Right renal pelvis (tissue), 4 donors: Measurements from ENCODE around the gene COL6A6. TPM values are rescaled to one million over a fixed set of nuclear protein-coding genes. Genes with fewer than 3 reads are reported as not detected.

Source experiments
- DNase-seq, 4 donors: peaks; one replicate each; pipeline ENCODE4 v3.0.0-alpha.2; 2013; ENCODE audit warnings: low read depth in 4 of 4, low spot score in 3 of 4, missing footprints in 1 of 4
- polyA plus RNA-seq, 4 donors: library from polyadenylated mRNA; unstranded; fragments of 120-200 nt; gene quantifications; one replicate each; pipeline ENCODE4 v1.2.1, GENCODE V29; 2013; ENCODE audit not compliant: insufficient read length in 4 of 4

COL6A6 gene, protein sequence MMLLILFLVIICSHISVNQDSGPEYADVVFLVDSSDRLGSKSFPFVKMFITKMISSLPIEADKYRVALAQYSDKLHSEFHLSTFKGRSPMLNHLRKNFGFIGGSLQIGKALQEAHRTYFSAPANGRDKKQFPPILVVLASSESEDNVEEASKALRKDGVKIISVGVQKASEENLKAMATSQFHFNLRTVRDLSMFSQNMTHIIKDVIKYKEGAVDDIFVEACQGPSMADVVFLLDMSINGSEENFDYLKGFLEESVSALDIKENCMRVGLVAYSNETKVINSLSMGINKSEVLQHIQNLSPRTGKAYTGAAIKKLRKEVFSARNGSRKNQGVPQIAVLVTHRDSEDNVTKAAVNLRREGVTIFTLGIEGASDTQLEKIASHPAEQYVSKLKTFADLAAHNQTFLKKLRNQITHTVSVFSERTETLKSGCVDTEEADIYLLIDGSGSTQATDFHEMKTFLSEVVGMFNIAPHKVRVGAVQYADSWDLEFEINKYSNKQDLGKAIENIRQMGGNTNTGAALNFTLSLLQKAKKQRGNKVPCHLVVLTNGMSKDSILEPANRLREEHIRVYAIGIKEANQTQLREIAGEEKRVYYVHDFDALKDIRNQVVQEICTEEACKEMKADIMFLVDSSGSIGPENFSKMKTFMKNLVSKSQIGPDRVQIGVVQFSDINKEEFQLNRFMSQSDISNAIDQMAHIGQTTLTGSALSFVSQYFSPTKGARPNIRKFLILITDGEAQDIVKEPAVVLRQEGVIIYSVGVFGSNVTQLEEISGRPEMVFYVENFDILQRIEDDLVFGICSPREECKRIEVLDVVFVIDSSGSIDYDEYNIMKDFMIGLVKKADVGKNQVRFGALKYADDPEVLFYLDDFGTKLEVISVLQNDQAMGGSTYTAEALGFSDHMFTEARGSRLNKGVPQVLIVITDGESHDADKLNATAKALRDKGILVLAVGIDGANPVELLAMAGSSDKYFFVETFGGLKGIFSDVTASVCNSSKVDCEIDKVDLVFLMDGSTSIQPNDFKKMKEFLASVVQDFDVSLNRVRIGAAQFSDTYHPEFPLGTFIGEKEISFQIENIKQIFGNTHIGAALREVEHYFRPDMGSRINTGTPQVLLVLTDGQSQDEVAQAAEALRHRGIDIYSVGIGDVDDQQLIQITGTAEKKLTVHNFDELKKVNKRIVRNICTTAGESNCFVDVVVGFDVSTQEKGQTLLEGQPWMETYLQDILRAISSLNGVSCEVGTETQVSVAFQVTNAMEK (N-terminal part only)
- 1 to 10 TPM; 1.8 to 3.7 (median 2.1) TPM for polyA plus RNA-seq

- peak in 1 of 4 donors; percentile 16 for DNase-seq
These were observed at the start of gene COL6A6 for GRCh38 chr3:130516645-130517512. Gene COL6A6 (plus strand): TSS chr3:130517177. CDS start chr3:130560365, 43,188 bp downstream.

DNA sequence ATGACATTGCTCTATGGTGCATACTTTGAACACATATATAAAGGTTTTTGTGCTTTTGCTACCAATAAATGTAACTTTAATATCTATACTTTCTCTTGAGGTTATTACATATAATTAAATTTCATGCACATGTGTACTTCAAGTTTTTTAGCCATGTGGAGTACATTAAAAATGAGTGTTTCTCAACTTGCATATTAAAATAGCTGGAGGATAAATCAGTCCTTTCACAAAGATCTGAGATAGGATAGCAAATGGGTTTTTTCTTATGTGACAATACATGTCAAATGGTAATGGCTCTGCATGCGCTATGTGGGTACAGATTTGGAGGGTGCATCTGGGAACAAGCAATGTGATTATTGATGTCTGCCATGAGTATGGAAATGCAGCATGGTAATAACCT is 48.7 kb upstream of the COL6A6 start:
- DNase-seq: no peak

DNA sequence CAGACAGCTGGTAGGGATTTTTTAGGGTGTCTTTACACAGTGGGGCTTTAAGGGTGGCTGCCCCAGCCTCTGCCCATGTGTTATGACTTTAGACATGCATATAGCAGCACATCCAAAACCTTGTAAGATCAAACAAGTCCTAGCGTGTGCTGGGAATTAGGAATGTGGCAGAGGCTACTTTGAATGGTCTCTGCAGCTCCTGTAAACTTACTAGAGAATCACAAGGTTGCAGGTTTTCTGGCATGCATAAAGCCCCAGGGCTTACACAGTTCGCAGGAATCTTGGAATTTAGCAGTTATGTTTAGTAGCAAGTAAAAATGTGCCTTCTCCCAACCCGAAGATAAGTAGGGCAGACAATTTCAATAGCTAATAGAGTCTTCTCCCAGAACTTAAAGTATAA is 46.9 kb upstream of the COL6A6 start:
- no peak for DNase-seq

DNA sequence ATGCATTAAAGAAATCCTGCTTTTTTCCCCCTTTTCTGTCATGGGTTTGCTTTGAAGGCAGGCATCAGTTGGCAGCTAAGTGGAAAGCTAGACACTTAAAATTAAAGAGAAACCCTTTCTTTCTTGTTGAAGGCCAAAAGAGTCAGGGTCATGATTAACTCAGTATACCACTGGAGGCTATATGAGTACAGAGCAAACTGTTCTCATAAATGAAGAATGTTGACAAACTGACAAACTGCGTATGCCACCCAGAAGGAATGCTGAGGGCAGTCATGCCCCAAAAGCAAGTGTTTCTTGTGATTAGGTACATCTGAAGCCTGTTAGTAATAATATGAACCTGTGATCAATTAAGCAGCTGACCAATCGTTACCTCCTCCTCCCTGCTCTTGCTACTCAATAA is 43.6 kb upstream of the COL6A6 start:
- DNase-seq: no peak

- DNase-seq: peak; percentile 18 to 46 (median 35)
These were observed 36.2 kb upstream of the COL6A6 start for GRCh38 chr3:130480736-130481135.

DNA sequence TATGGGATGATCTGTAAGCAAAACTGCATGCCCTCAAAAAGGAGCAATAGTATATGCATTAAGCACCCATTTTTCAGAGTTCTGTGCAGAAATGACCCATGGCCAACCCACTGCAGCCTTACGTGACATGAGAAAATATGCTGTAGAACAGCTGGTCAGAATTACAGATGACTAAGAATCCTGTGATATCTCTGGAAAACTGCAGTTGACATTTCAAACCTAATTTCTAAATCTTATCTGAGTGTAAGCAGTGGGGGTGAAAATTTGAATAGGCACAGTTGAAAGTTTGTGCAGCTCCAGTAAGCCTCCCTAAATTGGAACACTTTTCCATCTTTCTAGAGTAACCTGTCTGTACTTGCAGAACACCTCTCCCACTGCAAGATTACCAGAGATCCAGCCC is 28.7 kb upstream of the COL6A6 start:
- no peak for DNase-seq

GRCh38 chr3:130488769-130489450 is 28.1 kb upstream of the COL6A6 start:
- no peak for DNase-seq

GRCh38 chr3:130490241-130490640 is 26.7 kb upstream of the COL6A6 start:
- no peak for DNase-seq

DNA sequence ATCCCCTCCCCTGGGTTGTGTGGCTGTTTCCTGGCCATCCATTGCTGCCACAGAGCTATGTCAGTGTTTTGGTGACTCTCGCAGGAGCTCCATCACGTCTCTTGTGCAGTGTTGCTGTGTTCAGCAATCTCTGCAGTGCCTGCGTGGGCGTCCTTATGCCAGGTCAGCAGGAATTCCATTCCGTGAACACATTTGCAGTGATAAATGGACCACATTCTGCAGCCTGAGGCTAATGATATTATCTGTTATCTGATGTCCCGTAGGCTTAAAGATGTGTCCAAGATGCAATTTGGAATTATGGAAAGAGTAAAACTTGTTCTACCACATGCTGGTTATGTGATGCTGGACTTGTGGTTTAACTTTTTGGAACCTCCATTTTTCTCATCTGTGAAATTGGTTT is 25.5 kb upstream of the COL6A6 start:
- DNase-seq: no peak

GRCh38 chr3:130504701-130505100 is 12.3 kb upstream of the COL6A6 start:
- no peak for DNase-seq

DNA sequence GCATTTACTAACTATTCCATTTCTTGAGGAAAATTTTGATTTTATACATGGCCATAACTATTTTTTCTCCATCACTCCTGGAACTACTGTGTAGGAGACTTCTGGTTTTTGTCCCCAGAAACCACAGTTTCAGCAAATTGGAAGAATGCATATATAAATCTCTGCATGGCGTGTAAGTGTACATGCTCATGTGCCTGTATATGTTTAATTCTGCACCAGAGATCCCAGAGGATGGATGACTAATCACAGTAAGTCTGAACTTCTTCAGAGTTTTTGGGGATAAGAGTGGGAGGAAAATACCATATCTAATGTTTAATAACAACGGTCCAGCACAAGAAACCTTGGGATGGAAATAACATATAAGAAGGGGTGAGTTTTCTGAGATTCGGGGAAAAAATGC is 10.9 kb upstream of the COL6A6 start:
- no peak for DNase-seq

DNA sequence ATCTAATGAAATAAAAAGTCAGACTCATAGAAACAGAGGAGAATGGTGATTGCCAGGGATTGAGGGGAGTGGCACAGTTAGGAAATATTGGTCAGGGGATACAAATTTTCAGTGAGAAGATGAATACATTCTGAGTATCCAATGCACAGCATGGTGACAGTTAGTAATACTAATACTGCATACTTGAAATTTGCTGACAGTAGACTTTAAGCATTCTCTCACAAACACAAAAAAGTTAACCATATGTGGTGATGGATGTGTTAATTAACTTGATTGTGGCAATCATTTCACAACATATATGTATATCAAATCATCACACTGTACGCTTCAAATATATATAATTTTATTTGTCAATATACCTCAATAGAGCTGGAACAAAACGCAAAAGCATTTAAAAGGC is 9.2 kb upstream of the COL6A6 start:
- DNase-seq: no peak

DNA sequence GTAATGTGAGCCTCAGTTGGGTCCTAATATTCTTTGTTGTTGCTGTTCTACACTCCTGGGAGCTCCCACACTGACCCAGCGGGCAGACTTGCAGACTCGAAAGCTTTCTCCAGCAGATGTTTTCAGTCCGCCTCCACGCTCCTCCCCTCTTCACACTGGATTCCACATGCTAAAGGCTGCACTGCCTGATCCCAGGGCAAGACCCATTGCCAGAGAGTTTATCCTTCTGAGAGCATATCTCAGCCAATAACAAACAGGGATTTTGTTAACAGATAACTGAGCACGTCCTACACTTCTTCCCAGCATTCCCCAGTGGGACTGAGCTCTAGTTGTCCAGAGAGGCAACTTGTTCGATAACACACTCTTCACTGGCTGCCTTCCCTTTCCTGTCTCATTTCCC is 8.0 kb upstream of the COL6A6 start:
- peak; percentile 38 to 48 (median 42) for DNase-seq

DNA sequence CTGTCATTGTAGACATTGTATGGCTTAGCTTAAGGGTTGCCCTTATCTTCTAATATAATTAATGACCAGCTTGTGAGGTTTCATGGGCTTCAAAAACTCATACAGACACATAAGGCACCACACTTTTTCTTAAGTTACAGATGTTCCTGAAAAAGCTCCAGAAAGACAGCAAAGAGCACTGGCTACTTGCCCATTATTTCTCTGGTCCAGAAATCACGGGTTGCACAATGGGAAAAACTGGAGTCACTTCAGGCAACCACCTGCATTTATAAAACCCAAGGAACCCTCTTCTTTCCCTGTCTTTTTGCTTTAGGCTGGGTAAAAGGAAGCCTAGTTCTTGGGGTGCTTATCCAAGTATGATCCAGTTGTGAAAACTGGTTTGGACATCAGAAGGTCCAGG is 2.3 kb upstream of the COL6A6 start:
- DNase-seq: no peak

GRCh38 chr3:130515755-130516154 is 1.2 kb upstream of the COL6A6 start:
- DNase-seq: no peak

DNA sequence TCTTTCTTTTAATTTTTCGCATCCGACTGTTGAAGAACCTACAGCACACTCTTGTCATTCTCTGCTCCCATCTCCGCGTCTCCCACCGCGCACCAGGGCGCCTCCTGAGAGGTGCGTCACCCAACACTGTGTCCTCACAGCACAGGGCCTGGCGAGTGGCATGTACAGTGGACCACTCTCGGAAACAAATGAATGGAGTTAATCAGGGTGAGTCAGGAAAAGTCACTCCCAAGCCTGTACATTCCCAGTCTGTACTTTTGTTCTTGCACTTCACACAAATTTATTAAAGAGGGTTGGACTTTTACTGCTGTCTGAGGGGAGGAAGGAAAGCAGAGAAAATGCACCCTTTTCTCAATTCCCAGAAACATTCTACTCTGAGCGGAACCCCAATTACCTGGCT is 625 bp downstream of the COL6A6 start:
- peak in 1 of 4 donors; percentile 3 for DNase-seq

DNA sequence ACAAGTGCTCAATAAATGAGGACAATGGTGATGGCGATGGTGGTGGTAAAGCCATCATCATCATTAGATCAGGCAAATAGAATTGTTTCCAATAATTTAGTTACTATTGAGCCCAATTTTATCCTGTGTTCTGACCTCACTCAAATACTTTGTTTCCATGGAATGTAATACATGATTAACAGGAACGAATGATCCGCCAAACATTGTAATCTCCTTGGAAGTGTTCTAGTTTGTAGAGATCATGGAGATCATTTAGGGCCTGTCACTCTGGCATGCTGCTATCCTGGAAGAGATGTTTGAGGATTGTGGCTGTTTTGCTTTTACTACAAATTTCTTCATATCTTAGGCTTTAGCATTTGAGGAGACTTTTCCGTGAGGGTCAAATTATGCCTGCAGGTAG is 2.8 kb downstream of the COL6A6 start:
- DNase-seq: no peak

DNA sequence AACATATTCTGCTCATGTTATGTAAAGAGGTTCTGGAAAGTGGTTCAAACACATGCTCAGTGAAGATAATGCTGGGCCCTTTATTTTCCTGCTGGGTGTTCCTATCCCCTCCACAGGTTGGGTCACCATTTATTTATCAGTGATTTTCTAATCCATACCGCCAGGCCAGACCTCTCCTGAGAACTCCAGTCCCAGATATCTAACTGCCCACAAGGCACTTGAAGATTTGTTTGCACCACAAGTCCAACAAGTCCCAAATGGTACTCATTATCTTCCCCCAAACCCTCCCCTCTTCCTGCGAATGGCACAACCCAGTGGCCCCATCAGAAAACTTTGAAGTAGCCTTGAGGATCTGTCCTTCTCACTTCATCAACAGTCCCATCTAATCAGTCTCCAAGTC is 5.4 kb downstream of the COL6A6 start:
- no peak for DNase-seq

GRCh38 chr3:130527426-130527825 is 10.4 kb downstream of the COL6A6 start:
- DNase-seq: no peak
